Neural progenitor cell (in vitro differentiated cells): Measurements from ENCODE around the gene ZNF605.
"Not testable (repeated sequence)": the region's sequence is repeated elsewhere in the genome, so short reads cannot be mapped to it uniquely, and the experiment has no call there.

Experiments used
- CTCF ChIP-seq: fragments of 200-600 bp; sonication (generic); IDR thresholded peaks from 2 replicates; pipeline ENCODE4 v1.5.1; 2017; ENCODE audit warnings: antibody characterized with exemption, mild to moderate bottlenecking
- EZH2 ChIP-seq: fragments of 200-600 bp; sonication (generic); IDR thresholded peaks from 2 replicates; pipeline ENCODE4 v1.6.1; 2017; ENCODE audit warnings: antibody characterized with exemption, mild to moderate bottlenecking, moderate library complexity

GRCh38 chr12:132938807-132939206, 17.3 kb downstream of the ZNF605 start:
- not testable (repeated sequence) for TF ChIP-seq CTCF, EZH2
